Pancreas (tissue), 10 donors: ENCODE data around the gene PIAS4. TPM values are rescaled to one million over a fixed set of nuclear protein-coding genes. Genes with fewer than 3 reads are reported as not detected.
"Not testable (repeated sequence)": the region's sequence is repeated elsewhere in the genome, so short reads cannot be mapped to it uniquely, and the experiment has no call there.

Experiments
- ATAC-seq, 4 donors: fragments of 200-7000 bp; cut with Tn5 transposase; one replicate each; pipeline versions ENCODE4 v1.8.0 to v1.9.1; 2020; ENCODE audit warnings: mild to moderate bottlenecking in 4 of 4, moderate library complexity in 4 of 4
- DNase-seq, 6 donors: peaks; one replicate each; pipeline ENCODE4 v3.0.0-alpha.2; 2020
- FAIRE-seq: peaks from 2 replicates; lab custom pipeline; 2012; peaks lifted over from hg19 to GRCh38; lab: Jason Lieb, UNC
- H3K27ac ChIP-seq, 4 donors: fragments of 200-600 bp; sonication (generic); 1 replicate in 3 of 4; 2 replicates in 1 of 4; pipeline versions ENCODE4 v1.5.0 to v1.8.0; 2020
- H3K27me3 ChIP-seq, 4 donors: fragments of 200-600 bp; one replicate each; pipeline ENCODE4 v1.8.0; 2021
- H3K36me3 ChIP-seq, 3 donors: fragments of 200-600 bp; sonication (generic) in 1 of 3; one replicate each; pipeline versions ENCODE4 v1.5.0 to v1.8.0; 2020 to 2021
- H3K4me1 ChIP-seq, 3 donors: fragments of 200-600 bp; one replicate each; pipeline ENCODE4 v1.8.0; 2021
- H3K4me3 ChIP-seq, 4 donors: fragments of 200-600 bp; sonication (generic) in 2 of 4; one replicate each; pipeline versions ENCODE4 v1.5.0 to v1.8.0; 2020 to 2021
- H3K9me3 ChIP-seq, 4 donors: fragments of 200-600 bp; one replicate each; pipeline ENCODE4 v1.8.0; 2021
- CTCF ChIP-seq, 4 donors: fragments of 200-600 bp; sonication (generic) in 3 of 4; IDR thresholded peaks; one replicate each; pipeline versions ENCODE4 v1.5.0 to v1.8.0; 2021; ENCODE audit warnings: antibody characterized with exemption in 4 of 4
- WGBS, 2 donors: extraction: QIAGEN DNeasy Blood & Tissue Kit; methylation state at CpG; one replicate each; pipeline ENCODE4 v1.1.7; 2013; 5-methylcytosine and 5-hydroxymethylcytosine counted together
- intact Hi-C, 3 donors: fragments of 100-400 bp; cut with DNase I; formaldehyde crosslinking; loops; one replicate each; pipeline versions ENCODE4 v1.11.1 to v1.14.2; 2022
- polyA plus RNA-seq, 2 donors: library from polyadenylated mRNA; stranded (reverse); fragments of 200-250 nt; gene quantifications; one replicate each; pipeline ENCODE4 v1.2.3, GENCODE V29; 2013
- total RNA-seq, 6 donors: library from RNA; stranded (reverse); fragmentation: NEBNext Ultra II Directional in 4 of 6; extraction: Animal tissue kit (Norgen Biotek cat#: 25700) in 4 of 6; gene quantifications; one replicate each; pipeline versions ENCODE4 v1.2.1 to v1.2.4, GENCODE V29; 2021 to 2023
- donor health status: healthy with polysubstance abuse.
- donor health status: DM: no; HTN: no; CAD: no; lungs with moderate emphysema.
- donor health status: DM: no; HTN: no; CAD: no.
- donor health status: control.
- donor health status: control.
- donor health status: Bipolar disorder and iron deficiency.
- donor health status: DM: yes; HTN: yes; CAD: no.
- donor health status: DM: no; HTN: no; CAD: no.
- donor health status: DM: no; HTN: no; CAD: no.
- donor health status: DM: yes; HTN: yes; CAD: no.

PIAS4 gene
- total and polyA plus RNA-seq, 8 donors: 12.8 to 25.3 (median 15.4) TPM

GRCh38 chr19:4007836-4008539 is 452 bp downstream of the PIAS4 start:
- Histone ChIP-seq H3K27me3 (no peaks in the 10 kb centered on the region), H3K4me3 (peak overlapping the region; percentile 90 to 97 (median 94)), H3K4me1 (peaks cover 15 to 35% (median 34%) of the 10 kb centered on the region in 3 donors), H3K9me3 (no peaks in the 10 kb centered on the region), H3K36me3 (no peaks in the 10 kb centered on the region), H3K27ac (peak overlapping the region; percentile 48 to 84 (median 74))
- FAIRE-seq: no peak
- intact Hi-C loops: no loop called here
- TF ChIP-seq CTCF (IDR thresholded peaks at IDR 0.05): no peak
- WGBS, 2 donors: 1% methylated on average over 36 to 55 of the region's 55 CpGs
- DNase-seq: peak in 3 of 6 donors; percentile 51 to 83 (median 66)
- peak in 1 of 4 donors; percentile 0 for ATAC-seq

- WGBS, 2 donors: 39 to 45% methylated on average over 24 of the region's 24 CpGs
- Histone ChIP-seq H3K4me3 (peak overlapping the region in 3 of 4 donors; percentile 1 to 94 (median 26)), H3K4me1 (peaks cover 17 to 57% (median 53%) of the 10 kb centered on the region in 3 donors), H3K36me3 (peaks cover 0 to 9% (median 2%) of the 10 kb centered on the region in 3 donors), H3K27me3 (no peaks in the 10 kb centered on the region), H3K27ac (peak overlapping the region in 2 of 4 donors; percentile 75 to 84), H3K9me3 (no peaks in the 10 kb centered on the region)
- no peak for FAIRE-seq
- TF ChIP-seq CTCF (IDR thresholded peaks at IDR 0.05): no peak
- DNase-seq: peak; percentile 55 to 76 (median 64)
- intact Hi-C loops: no loop called here
- peak in 3 of 4 donors; percentile 0 to 15 (median 6) for ATAC-seq
These were observed 2.7 kb downstream of the PIAS4 start for GRCh38 chr19:4009990-4010807.

- no peaks in the 10 kb centered on the region for H3K27me3 ChIP-seq
- H3K4me3 ChIP-seq: peak overlapping the region in 1 of 4 donors; percentile 94
- H3K36me3 ChIP-seq: peaks cover 0 to 9% (median 2%) of the 10 kb centered on the region in 3 donors
- no peak for FAIRE-seq
- DNase-seq: peak in 2 of 6 donors; percentile 32 to 59
- WGBS, 2 donors: 57 to 68% methylated on average over 14 of the region's 14 CpGs
- intact Hi-C loops: no loop called here
- peaks cover 22 to 63% (median 58%) of the 10 kb centered on the region in 3 donors for H3K4me1 ChIP-seq
- H3K27ac ChIP-seq: peak overlapping the region in 2 of 4 donors; percentile 75 to 84
- H3K9me3 ChIP-seq: no peaks in the 10 kb centered on the region
- no peak for ATAC-seq
- TF ChIP-seq CTCF (IDR thresholded peaks at IDR 0.05): no peak
These were observed 3.2 kb downstream of the PIAS4 start for GRCh38 chr19:4010808-4011110.

GRCh38 chr19:4011430-4011829 is 3.9 kb downstream of the PIAS4 start:
- FAIRE-seq, ATAC-seq, H3K9me3 ChIP-seq, intact Hi-C loops, DNase-seq, H3K27me3 ChIP-seq, H3K36me3 ChIP-seq: not testable (repeated sequence)
- 44 to 52% methylated on average over 6 of the region's 6 CpGs for WGBS, 2 donors
- peak overlapping the region in 1 of 4 donors; percentile 94 for H3K4me3 ChIP-seq
- H3K4me1 ChIP-seq: peaks cover 29 to 69% (median 63%) of the 10 kb centered on the region in 3 donors
- peak overlapping the region in 2 of 4 donors; percentile 75 to 84 for H3K27ac ChIP-seq
